KG1 (cell line): ENCODE measurements around the gene VTI1A.

ENCODE experiments used
- DNase-seq: peaks from one replicate; lab custom pipeline; 2025; lab: John Stamatoyannopoulos, UW

VTI1A gene

DNA sequence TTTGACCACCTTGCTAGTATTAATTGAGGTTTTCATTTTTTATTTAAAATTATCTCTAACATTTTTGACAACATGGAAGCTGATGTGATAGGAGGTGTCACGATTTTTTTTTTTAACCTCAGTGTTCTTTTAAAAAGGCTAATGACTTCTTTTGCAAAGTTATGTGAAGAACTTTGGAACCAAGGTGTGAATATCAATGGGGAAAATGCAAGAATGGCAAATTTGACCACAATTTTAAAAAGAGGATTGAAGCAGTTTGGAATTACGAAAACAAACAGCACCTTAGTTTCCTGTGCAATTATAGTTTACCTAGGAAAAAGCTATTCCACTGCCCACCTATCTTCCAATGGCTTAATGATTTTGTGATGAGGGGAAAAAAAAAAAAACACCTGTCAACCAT lies 232.4 kb downstream of the VTI1A start:
- DNase-seq: no peak

DNA sequence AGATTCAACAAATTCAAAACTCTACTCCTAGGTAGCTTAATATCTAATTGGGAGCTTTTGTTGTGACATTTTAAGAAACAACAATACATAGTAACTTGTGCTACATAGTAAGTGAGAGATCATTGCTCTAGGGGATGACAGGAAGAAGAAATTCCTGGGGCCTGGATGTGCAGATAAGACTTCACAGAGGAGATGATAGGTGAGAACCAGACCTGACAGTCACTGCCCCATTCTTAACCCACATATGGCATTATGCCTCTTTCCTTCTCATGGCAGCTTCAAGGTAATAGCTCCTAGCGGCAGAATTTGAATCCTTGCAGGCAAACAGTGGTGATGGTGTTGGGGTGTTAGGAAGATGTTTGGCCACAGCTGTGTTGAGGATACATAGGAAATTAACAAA lies 233.6 kb downstream of the VTI1A start:
- no peak for DNase-seq

- DNase-seq: no peak
These were observed 240.6 kb downstream of the VTI1A start for GRCh38 chr10:112687647-112688046.

DNA sequence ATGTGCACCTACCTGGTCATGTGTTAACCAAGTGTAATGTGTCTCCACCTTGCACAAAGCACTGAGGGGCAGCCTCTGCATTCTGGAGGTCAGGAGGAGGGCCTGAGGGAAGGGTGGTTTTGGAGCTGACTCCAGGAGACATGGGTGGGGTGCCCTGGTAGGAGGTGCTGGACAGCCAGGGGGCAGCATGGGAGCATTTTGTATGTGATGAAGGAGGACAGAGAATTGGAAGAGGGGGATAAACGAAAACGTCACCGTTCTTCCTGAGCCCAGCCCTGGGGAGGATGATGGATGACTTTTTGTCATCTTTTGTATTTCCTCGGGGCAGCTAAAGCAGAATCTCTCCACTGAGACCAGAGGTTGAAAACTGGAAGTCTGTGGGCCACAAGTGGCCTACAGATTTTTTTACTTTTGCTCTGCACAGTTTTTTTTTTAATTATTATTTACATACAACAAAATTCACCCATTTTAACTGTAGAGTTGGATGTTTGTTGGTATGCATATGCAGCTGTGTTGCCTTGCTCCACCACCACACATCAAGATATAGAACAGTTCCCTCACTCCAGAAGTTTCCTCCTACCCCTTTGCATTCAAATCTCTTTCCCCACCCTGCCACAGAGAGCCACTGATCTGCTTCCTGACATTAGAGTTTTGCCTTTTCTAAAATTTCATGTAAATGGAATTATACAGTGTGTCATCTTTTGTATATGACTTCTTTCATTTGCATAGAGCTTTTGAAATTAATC lies 242.5 kb downstream of the VTI1A start:
- DNase-seq: no peak

- DNase-seq: no peak
These were observed 248.5 kb downstream of the VTI1A start for GRCh38 chr10:112695539-112695938.

GRCh38 chr10:112696592-112696991 lies 249.6 kb downstream of the VTI1A start:
- DNase-seq: no peak

DNA sequence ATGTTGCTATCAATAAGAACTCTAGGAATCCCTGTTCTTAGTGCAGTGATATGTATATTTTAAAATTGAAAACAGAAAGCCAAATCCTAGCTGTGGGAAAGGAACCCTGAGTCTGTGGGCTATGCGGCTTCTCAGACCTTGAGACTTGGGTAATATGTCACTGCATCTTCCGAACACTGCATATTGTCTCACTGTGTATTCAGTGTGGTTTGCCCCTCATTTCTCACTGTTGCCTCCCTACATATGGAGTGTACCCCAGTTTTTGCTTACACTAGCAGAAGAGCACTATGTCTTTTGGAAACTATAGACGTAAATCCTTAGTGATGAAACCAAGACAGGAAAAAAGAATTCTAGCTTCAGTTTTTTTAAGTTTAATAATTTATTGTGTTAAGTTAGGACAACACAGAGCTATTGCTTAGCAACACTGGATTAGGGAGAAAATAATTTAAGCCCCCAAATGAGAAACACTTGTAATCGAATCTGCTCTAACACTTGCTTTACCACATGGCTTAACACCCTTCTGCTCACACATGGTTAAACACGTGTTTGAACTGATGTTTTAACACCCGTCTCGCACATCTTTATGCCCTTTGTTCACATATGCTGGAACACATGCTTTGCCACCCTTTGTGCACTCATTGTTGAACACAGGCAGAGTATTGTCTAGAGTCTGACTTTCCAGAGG lies 251.3 kb downstream of the VTI1A start:
- DNase-seq: no peak

DNA sequence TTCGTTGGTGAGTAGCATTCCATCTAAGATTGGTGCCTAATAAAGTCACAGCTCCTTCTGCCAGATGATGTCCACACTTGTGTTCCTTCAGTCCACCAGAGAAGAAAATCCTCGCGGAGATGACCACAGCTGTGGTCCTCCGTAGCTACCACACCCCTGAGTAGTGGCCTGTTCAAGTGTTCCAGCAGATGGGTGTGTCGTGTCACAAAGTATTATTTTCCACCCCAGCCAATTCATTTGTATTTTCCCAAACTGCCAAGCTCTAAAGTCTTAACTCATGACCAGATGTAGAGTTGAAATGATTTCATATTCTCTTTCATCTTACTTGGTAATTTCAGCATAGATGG lies 251.8 kb downstream of the VTI1A start:
- no peak for DNase-seq

DNA sequence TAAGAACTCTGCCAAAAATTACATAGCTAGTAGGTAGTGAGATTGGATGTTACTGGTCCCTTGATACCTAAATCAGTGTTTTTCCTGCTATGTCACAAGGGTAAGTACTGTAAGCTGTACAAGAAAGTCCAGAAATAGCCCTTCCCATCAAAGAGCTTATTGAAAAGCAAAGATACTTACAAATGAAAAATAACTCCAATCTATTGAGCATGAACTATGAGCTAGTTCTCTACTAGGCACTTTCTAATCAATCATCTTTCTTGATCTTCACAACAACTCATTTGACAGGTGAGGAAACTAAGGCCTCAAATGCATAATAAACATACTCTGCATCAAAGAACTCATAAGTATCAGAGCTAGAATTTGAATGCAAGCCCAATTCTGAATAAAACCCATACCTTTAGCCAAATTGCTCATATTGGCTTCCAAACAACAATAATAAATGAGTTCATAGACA lies 253.2 kb downstream of the VTI1A start:
- DNase-seq: no peak

DNA sequence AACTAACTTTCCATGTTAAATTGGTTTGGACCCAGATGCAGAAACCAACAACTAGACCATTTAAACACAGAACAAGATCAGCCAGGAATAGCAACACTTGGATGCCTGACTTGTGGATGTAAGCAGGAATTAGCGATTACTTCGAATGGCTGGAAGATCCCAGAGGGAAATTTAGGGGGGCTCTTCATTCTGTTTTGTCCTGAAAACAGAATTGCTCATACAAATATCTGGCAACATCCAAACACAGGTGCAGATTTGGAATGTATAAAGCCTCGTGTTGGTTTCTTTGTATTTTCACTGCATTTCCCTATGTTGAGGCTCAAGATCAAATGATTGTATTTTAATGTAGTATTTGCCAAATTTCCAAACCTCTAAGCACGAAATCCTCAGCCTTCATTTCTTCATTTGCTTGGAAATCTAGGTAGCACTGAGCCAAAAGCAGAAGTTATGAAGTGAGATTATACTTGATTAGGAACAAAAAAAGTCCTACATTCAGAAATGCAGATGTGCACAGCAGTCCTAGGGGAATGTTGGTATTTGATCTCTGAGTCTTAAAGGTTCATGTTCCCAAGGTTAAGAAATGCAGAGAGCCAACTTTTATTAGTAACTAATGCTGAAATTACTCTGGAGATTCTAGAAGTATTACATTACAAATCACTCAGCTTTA lies 254.3 kb downstream of the VTI1A start:
- no peak for DNase-seq

GRCh38 chr10:112701878-112702255 lies 254.9 kb downstream of the VTI1A start:
- no peak for DNase-seq

- no peak for DNase-seq
These were observed 259.6 kb downstream of the VTI1A start for GRCh38 chr10:112706577-112706976.

DNA sequence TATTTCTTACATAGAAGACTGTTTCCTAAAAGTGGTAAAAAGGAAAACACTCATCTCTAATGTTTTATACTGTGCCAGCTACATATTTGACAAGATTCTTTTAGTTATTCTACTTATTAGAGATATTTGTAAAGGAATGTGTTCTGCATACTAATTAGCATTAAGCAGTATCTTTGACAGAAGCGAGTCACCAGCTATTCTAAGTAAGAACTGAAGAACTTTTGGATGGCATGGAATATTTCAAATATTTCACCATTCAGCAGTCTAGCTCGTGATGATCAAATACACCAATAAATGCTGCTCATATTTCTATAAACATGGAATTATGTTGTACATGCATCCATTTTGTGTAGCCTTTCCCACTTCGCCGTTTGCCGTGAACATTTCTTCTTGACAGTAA lies 261.4 kb downstream of the VTI1A start:
- DNase-seq: no peak

DNA sequence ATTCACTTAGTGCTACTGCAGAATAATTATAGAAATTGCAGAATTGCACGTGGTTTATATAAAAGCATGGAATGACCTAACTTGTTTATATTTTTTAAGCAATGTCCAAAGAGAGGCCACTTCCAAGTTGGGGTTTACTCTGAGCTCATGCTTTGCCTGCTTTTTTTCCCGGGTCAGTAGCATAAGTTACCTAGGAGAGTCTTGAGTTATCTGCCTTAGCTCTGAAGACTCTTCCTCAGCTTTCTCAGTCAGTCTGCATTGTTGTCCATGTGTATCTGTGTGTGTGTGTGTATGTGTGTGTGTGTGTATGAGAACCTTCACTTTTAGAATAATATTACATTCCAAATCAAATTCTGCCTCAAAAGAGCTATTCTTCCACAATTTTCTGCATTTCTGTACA lies 263.5 kb downstream of the VTI1A start:
- DNase-seq: no peak

DNA sequence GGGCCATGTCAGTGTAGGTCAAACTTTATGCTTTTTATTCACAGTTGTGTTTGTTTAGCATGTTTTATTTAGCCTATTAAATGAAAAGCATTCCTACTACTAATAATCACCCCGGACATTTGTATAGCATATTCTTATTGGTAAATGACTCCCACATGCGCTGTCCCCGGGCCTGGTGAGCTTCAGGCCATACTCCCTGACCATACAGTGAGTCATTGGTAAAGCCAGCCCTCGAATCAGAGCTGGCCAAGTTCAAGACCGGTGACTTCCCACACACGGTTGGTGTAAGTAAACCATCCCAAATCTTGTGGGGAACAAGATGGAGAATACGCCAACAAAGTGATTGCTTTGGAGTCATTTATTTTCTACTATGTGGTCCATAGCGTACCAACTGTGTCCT lies 264.4 kb downstream of the VTI1A start:
- DNase-seq: no peak

DNA sequence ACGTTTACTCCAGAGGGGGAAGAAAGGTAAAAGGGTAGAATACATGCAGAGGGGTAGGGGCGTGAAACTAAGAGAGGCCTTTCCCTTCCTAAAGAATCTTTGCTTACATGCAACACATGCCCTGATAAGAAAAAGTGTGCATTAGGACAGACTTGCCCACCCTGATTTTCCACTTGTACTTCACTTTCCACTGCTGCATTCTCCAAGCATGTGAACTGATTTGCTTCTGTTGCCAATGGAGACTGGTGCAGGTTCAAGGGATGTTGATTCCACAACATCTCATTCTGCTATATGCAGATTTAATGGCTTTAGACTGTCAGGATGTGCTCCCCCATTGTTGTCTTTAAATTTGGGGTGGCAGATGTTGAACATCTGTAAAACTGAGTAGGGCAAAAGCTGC lies 265.5 kb downstream of the VTI1A start:
- no peak for DNase-seq

GRCh38 chr10:112713411-112713810 lies 266.4 kb downstream of the VTI1A start:
- no peak for DNase-seq

- no peak for DNase-seq
These were observed 268.6 kb downstream of the VTI1A start for GRCh38 chr10:112715581-112715980.

- DNase-seq: no peak
These were observed 269.1 kb downstream of the VTI1A start for GRCh38 chr10:112716076-112716475.

DNA sequence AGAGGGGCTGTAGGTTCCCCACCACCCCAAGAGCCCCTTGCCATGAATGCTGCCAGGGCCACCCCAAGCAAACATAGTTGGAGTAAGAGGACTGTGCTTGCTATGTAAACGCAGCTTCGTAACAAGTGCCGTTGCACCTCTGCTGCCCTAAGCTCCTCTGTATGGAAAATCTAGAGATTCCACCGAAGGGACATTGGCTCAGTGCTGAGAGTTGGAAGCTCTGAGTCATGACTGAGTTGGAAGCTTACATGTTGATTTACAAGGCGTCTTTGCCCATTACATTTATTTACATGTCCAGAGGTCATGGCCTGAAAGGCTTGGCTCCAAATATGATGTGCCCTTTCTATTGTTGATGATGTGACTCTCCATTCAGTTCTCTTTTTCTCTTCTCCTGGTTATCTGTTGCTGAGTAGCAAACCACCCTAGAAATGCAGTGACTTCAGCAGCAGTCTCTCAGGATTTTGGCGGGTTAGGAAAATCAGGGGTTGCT lies 270.0 kb downstream of the VTI1A start:
- DNase-seq: no peak

DNA sequence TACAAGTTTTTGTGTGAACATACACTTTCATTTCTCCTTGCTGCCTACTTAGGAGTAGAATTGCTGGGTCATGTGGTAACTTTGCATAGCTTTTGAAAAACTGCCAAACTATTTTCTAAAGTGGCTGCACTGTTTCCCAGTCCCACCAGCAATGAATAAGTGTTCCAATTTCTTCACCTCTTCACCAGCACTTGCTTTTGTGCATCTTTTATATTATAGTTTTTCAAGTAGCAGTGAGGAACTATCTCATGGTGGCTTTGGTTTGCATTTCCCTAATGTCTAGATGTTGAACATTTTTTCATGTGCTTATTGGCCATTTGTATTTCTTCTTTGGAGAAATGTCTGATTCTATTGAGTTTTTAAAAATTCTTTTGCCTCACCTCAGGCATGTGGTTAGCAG lies 273.2 kb downstream of the VTI1A start:
- no peak for DNase-seq

DNA sequence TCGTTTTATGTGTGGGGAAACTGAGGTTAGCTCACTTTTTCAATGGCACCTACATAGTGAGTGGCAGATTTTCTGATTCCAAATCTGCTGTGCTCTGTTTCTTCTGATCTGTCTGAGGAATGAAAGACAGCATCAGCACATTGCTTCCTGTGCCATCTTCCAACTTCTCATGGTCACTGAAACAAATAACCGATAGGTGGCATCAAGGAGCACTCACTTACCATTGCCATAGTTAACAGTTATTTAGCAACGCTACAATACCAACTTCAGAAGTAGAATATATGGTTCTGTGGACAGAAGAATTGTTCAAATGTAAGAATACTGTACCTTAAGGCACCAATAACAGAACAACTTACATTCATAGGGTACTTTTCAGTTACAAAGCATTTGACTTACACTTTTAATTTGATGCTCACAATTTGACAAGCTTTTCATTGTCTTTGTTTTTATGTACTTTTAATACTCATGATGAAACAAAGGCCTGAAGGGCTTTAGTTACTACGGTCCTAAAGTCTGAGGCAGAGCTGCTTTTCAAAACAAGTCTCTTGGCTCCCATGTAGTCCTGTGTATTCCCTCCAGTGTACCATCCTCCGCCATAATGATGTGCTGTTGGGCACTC lies 274.2 kb downstream of the VTI1A start:
- DNase-seq: peak; percentile 4

- no peak for DNase-seq
These were observed 275.7 kb downstream of the VTI1A start for GRCh38 chr10:112722758-112723157.
